ENCODE data around the gene USP54.

The USP54 gene

GRCh38 chr10:73529089-73529832 lies 61.9 kb downstream of the USP54 start:
- DNase-seq: peak; percentile 19

- no peak for DNase-seq
Measured at GRCh38 chr10:73522263-73522662, 68.9 kb downstream of the USP54 start.

GRCh38 chr10:73519336-73519735 lies 71.8 kb downstream of the USP54 start:
- no peak for DNase-seq

DNA sequence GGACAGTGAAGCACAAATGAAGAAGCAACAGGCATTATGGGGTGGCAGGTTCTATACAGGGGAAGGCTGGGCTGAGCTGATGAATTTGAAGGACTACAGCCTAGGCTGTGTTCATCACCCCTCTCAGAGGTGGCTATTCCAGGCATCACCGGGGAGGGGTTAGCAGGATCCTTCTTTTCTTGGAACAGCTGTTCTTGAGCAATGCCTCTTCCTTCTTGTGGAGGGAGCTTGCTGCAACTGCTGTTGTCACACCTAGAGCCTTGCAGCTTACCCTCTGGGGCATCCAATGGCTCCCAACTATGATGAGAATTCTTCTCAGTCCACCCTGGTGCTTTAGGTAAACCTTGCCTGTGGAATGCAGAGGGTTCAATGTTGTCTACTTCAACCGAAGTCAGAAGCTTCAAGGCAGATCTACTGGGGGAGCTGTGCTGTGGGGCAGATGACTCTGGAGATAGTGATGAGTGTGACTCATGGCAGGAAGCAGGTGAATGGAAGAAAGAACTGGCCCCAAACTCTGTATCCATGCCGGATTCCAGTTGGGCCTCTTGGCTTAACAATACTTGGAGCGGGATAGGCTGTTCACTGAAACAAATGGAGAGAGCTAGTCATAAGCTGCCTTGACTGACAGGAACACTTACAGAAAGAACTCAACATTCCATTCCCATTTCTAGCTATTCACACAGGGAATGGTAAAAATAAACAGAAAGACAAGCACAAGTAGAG lies 73.8 kb downstream of the USP54 start:
- no peak for DNase-seq

DNA sequence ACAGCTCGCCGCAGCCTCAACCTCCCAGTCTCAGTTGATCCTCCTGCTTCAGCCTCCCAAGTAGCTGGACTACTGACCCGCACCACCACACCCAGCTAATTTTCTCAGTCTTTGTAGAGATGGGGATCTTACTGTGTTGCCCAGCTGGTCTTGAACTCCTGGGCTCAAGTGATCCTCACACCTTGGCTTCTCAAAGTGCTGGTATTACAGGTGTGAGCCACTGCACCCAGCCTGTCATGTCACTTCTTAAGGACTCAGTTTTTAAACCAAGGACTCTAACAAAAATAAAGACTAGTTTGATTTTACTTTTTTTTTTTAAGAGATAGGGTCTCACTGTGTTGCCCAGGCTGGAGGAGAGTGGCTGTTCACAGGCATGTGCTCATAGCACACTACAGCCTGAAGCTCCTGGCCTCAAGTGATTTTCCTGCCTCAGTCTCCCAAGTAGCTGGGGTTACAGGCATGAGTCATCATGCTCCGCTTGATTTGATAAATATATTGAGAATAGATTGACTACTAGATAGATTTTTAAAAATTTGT lies 78.9 kb downstream of the USP54 start:
- no peak for DNase-seq

- no peak for DNase-seq
Measured at GRCh38 chr10:73509695-73510094, 81.4 kb downstream of the USP54 start.

DNA sequence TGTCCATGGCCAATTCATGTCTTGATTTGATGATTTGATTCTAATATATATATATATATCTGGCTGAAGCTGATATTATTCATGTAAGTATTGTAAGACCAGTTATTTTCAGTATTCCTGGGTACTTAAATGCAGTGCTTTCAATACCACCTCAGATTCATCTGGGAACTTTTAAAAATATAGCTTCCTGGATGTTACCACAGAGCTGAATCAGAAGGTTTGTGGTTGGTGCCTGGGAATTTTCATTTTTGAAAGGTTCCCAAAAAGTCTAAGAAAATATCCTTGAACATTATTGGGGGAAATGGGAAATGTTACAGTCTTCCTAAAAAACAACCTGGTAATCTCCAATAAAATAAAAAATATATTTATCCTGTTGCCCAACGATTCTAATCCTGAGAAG lies 84.7 kb downstream of the USP54 start:
- DNase-seq: no peak

DNA sequence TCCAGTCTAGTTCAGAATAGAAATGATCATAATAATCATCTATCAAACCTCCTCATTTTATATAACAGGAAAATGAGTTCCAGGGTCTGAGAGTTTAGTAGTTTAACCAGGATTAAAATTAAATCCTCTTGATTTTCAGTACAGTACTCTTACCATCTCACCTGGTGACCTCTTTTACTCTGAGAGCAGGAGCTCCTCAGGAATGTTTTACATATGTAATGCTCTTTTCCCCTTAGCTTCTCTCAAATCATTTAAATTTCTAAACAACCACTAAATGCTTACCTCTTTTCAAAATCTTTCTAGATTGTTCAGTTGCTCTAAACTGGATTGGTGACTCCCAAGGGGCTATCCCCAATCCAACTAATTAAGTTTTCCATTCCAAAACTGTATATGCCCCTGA lies 85.1 kb downstream of the USP54 start:
- no peak for DNase-seq

- DNase-seq: no peak
Measured at GRCh38 chr10:73503037-73503436, 88.1 kb downstream of the USP54 start.

DNA sequence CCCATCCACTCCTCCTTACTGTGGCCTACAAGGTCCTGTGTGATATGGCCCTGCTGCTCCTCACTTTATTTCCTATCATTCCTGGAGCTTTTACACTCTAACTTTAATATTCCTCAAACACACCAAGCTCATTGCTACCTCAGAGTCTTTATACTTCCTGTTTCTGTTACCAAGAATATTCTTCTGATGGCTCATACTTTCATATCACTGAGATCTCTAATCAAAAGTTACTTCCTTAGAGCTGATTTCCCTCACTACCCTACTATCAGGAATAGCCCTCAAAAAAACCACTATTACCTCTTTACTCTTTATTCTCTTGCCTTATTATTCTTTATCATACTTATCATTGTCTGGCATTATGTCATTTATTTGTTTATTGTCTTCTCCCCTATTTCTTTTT lies 89.5 kb downstream of the USP54 start:
- DNase-seq: no peak

DNA sequence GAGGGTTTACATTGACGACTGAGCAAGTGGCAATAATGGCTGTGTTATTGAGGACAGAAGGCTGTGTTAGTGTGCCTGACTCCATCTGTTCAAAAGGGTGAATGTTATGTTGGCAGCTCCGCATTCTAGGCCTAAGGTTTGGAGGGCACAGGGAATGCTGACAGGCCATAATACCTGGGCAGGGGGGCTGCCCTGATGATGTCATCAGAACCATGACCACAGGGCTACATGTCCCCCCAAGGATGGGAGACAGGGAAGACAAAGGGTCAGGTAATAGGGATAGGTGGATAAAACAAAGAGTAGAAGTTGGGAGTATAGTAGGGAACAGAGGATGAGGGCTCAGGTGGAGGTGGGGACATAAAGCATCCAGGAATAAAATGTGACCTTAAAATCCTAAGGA lies 93.5 kb downstream of the USP54 start:
- no peak for DNase-seq

DNA sequence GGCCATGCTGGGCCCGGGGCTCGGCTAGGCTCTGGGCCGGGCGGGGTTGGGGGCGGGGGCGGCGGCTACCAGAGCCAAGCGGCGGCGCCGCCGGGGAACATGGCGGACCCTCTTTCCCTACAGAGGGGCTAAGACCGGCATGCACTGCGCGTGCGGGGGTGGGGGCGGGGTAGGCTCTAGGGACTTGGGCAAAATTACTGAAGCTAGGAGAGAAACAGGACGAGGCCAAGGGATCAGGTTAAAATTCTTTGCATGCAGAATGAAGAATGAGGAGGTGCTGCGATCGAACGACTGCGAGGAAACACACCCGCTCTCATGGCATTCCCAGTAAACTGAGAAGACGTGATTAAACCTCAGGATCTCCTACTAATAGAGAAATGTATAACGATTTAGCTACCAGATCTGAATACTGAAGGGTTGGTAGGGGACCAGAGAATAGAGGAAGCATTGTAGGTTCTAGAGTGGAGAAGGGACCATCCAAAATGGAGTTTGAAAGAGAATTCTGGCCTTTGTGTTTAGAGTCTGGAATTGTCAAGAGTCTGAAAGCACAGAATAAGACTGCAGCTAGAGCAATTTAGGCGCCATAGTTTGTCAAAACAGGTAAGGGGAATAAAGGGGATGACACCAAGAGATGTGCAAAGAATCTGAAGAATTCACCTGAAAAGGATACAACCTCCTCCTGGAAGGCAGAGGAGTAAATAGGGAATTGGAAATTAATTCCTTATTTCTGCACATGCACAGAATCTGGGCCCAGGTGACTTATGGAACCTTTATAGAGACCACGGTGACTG lies 95.1 kb downstream of the USP54 start, which contains the start of gene PPP3CB:
Gene PPP3CB, minus strand, starts transcription at position 141 of the 791 bp plus-strand sequence. Its CDS starts 135 bp downstream, at position 6.
- peak; percentile 89 for DNase-seq

- peak; percentile 78 for DNase-seq
Measured at GRCh38 chr10:73495226-73495883, 95.8 kb downstream of the USP54 start.

DNA sequence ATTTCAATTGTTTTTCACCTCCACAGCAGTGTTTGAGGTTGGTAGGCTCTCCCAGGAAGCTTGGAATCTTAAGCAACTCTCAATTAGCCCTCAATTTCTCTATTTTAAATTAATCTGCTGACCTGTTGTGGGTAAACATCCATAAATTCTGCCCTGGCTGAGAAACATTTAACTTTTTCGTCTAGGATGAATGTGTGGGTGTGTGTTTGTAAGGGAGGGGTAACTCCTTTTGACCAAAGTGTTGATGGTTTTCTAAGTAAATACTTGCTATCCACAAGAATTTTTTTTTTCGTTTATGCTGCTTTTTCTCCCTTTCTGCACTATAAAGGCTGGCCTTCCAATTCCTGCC lies 96.3 kb downstream of the USP54 start:
- no peak for DNase-seq

DNA sequence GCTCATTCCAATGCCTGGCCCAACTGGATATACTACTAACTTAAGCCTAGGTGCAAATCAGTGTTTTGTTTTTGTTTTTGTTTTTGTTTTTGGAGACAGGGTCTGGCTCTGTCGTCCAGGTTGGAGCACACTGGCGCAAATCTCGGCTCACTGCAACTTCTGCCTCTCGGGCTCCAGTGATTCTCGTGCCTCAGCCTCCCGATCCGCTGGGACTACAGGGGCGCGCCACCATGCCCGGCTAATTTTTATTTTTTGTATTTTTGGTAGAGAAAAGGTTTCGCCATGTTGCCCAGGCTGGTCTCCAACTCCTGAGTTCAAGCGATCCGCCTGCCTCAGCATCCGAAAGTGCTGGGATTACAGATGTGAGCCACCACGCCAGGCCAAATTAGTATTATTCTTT lies 96.9 kb downstream of the USP54 start:
- no peak for DNase-seq

DNA sequence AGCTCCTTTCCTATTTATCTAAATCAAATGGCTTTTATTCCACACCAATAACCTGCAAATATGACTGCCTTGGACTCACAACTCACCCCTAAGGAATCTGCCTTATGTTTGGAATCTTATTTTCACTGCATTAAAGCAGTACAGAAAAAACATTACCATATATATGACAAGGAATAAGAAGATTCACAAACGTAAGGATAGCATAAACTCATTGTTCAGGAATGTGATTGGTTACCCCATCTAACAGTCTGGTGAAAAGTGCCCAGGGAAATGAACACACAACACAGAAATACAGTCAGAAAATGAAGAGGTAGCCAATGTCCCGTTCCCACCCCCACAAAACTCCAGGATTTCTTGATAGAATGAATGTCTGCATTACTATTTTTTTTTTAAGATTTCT lies 97.4 kb downstream of the USP54 start:
- DNase-seq: no peak

GRCh38 chr10:73486601-73487000 lies 104.5 kb downstream of the USP54 start:
- DNase-seq: no peak

GRCh38 chr10:73485320-73485719 lies 105.8 kb downstream of the USP54 start:
- DNase-seq: no peak

- no peak for DNase-seq
Measured at GRCh38 chr10:73480158-73480557, 111.0 kb downstream of the USP54 start.

DNA sequence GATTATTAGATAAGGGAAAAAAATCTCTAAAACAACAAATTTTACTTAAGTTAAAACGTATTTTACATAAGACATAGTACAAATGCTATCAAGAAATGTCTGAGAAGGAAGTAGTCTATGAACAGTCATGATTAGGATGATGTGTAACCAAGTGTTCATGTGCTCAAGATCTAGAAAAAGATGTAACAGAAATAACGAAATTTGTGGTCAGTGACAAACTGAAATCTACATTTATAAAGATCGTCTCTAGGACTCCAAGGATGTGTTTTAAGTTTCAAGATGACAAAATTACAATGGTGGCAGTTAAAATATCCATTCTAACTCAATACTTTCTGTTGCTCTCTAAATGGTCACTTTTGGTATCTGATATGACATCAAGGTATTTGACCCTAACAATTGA lies 112.5 kb downstream of the USP54 start:
- DNase-seq: no peak

- DNase-seq: no peak
Measured at GRCh38 chr10:73471226-73471625, 119.9 kb downstream of the USP54 start.

- DNase-seq: no peak
Measured at GRCh38 chr10:73469579-73469978, 121.6 kb downstream of the USP54 start.

DNA sequence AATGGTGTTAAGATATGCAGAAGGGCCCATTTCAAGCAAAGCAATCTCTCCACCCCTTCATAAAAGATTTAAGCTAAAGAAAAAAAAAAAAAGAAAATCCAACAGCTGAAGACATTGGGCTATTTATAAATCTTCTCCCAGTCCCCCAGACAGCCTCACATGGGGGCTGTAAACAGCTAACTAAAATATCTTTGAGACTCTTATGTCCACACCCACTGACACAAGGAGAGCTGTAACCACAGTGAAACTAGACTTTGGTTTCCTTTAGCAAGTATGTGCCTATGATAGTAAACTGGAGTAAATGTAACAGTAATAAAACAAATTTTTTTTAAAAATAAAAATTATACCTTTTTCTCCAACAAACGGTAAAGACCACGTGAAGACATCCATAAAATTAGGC lies 123.9 kb downstream of the USP54 start:
- DNase-seq: no peak
